Colon (tissue), 2 donors: Measurements from ENCODE around the gene SPACA9.

Source experiments
- FAIRE-seq: peaks from 2 replicates; lab custom pipeline; 2012; peaks lifted over from hg19 to GRCh38; lab: Jason Lieb, UNC
- donor health status: control.
- donor health status: control.

The SPACA9 gene

DNA sequence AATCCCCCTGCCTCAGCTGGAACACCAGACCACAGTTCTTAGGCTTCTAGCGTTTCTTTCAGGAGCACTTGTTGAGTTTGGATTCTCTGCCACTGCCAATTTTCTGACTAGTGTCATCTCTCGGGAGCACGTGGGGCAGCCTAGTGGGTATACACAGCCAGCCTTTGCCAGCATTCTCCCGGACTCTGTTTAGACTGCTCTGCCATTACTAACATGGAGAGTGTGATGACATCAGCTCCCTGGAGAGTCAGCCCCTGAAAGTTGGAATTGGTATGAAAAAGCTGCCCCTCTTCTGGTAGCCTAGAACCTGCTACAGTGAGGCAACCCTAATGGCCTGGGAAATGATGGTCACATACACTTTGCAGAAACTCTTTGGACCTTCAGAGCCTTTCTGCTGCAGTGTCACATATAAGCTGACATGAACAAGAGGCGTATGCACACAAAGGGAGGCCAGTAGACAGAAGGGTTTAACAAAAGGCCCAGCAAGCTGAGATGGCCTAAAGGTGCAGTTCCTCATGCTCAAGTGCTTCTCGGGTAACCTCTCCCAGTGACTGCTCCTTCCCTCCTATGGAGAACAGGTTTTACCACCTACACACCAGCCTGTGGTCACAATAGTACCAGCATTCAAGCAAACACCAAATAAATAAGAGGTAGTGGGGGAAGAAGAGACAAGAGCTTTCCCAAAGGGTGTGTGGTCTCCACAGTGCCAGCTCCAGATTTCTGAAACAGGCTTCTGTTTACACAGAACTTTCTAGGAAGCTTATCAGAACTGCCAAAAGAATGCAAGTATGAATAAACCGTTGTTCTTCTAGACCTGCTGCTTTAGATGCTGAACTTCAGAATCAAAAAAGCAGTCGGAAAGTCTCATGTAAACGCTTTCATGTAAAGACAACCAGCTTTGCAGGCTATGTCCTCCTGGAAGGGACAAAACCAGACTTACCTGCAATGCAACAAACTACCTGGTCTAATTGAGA lies 16.5 kb downstream of the SPACA9 start:
- FAIRE-seq = no peak

DNA sequence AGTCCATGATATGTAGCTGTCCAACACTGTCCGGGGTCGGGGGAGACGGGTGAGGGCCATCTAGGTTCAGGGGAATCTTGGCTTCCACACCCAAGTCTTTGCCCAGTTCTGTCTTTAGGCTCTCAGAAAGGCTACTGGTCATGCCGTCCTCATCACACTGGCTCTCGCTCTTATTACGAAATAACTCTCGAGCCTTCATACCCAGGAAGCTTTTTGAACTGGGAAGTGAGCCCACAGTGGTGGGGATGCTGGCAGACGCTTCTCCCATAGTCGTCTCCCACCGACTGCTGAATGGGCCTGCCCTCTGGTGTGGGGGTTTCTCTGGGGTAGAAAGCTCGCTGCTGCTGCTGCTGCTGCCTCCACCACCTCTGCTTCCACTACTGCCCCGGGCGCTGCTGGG lies 17.6 kb downstream of the SPACA9 start:
- no peak for FAIRE-seq

DNA sequence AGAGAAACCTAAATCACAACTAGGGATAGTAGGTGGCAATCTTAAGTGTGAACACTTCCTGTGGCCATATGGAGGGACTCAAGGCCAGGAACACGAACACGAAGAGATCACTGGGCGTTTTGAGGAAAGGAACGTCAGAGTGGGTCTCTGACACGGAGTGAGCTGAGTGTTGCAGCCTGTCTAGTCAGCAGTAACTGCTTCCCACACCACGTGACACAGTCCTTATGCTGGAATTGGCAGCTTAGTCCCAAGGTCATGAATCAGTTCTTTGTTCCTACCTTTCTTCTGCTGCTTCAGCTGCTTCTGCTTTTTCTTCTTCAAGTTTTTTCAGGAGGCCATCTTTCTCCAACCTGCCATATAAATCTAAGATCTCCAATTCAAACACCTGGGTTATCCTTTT lies 18.2 kb downstream of the SPACA9 start:
- no peak for FAIRE-seq

DNA sequence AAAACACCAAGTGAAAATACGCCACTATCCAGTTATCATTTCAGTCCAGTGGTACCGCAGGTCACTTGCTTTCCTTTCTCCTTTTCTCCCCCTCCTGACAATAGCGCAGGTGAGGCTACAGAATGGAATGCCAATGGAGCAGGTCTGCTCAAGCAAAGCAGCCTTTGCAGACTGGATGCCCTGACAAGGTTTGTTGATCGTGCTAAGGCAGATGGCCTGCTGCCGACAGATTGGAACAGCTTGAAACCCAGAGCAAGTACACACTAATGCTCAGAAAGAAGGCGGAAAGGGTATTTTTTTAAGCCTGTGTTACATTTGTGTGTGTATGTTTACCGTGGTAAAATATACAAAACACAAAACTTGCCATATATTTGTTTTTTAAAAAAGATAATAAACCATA lies 19.4 kb downstream of the SPACA9 start:
- no peak for FAIRE-seq

DNA sequence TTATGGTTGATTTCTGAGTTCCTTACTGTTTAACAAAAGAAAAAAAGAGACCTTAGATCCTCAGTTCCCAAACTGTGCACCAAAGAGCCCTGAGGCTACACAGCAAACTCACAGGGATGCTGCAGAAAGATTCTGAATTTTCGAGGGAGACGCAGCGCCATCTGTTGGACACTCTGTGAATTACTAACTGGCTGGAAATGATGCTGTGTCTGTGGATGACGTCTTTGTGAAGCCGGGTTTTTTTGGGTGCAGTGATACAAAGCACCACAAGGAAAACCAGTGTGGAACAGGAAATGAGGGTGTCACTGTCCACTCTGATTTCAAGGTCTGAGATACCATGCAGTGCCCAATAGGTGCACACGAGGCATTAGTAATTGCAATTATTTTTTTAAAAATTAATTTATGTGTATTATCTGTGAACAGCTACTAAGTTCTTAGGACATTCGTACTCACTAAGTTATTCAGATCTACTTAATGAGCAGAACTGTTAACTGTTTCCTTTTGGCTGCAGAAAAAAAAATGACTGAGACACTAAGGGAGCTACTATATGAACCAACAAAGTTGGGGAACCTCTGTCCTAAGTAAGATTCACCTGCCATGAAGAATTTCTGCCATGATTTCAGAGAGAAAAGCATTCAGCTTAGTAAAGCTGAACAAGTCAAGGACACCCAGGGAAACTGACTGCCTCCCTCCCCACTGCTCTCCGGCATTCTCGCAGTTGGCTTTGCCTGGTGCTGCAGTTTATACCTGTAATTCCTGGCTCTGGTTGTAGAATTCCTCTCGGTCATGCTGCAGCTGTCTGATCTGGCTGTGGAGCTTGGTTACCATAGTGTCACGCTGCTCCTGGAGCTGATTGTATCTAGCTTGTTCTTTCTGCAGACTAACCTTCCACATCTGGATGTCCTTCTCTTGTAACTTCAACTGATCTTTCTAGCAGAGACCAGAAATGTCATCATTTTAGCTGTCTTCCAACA lies 23.4 kb downstream of the SPACA9 start:
- no peak for FAIRE-seq

DNA sequence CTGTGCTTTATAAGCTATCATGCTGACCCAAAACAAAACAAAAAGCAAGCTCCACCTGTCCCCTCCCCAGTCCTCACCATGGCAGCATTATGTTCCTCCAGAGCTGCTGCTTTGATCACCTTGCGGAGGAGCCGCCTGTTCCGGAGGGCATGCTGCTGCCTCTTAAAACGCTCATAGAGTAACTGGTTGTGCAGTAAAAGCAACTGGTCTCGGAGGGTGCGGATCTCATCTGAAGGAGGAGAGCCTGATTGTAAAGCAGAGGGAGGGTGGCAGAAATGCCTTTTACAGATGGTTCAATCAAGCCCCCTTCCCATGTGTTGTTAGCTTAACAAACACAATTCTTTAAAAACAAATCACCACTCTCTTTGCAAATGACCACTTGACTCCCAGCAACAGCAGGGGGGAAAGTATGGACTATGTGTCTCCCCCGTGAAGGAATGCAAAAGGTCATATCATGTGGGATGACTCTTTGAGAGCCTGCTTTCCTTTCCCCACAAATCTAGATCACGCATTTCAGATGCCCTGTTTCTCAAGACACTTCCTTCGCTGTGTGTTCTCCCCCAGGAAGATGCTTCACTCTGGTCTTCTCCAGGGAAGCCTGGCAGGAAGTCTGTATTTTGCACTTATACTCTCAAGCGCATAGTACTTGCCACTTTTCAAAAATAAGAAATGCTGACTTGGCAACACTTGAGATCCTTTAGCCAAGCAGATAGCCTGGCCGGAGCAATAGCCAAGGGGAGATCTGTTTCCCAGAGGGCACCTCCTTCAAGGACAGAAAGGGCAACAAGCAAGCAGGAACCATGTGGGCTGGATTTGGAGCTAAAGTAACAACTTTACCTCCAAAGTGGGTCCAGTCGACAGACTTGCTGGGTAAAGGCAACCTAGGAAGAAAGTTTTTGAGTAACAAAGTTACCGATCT lies 25.1 kb downstream of the SPACA9 start:
- FAIRE-seq = no peak

DNA sequence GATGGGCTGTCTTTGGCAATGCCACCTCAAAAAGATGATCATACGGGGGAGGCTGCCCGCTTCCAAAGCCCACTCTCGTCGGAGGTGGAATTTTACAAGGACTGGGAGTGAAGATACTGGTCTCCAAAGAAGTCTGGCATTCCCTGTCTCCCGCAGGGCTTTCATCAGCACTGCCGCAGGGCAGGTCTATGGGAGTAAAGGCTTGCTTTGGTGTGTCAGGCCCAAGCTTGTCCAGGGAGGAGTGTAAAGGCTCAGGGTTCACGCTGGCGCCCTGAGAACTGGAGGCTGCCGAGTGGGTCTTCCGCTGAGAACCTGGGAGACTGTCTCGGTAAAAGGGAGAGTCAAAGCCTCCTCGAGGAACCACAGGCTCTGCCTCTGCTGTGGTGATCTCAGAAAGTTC lies 27.0 kb downstream of the SPACA9 start:
- FAIRE-seq = no peak

DNA sequence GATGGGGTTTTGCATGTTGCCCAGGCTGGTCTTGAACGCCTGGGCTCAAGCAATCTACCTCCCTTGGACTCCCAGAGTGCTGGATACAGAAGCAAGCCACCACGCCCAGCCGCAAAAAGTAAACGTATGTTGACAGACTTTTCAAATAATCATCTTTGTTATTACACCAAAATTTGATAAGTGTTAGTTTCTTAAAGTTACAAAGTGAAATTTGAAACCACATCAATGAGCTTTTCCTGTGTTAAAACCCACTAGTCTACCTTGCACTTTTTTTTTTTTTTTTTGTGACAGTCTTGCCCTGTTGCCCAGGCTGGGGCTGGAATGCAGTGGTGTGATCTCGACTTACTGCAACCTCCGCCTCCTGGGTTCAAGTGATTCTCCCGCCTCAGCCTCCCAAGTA lies 29.9 kb downstream of the SPACA9 start:
- no peak for FAIRE-seq

DNA sequence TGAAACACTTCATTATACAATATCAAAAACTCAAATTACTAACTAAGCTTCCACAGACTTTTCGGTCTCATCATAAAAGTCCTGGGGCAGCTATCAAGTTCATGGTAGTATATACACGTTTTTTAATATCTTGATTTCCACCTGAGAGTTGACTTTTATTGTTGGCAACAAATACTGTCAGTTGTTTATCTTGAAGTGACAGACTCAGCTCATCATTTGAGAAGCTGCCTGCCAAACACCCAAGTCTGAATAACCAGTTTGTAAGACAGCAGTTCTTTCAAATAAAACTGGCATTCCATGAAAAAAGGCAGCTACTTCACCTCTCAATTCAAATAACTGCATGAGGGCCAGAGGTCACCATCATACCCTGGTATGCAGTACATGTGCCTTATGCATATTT lies 30.6 kb downstream of the SPACA9 start:
- FAIRE-seq = no peak

DNA sequence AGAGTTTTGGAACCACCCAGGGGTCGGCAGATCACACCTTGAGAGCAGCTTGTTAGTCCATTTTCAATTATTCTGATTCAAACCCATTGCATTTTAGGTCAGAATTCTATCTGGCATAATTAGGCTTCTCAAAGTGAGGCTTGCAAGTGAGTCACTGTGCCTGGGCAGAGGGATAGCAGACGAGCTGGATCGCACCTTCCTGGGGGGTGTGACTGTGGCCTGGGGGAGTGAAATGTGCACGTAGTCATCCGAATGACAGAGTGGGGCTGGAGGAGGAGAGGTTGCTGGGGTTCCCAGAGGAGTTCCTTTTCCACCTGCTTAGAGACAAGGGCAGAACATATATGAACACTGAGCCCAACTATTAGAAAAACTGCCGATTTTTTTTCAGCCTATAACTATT lies 31.7 kb downstream of the SPACA9 start:
- no peak for FAIRE-seq

DNA sequence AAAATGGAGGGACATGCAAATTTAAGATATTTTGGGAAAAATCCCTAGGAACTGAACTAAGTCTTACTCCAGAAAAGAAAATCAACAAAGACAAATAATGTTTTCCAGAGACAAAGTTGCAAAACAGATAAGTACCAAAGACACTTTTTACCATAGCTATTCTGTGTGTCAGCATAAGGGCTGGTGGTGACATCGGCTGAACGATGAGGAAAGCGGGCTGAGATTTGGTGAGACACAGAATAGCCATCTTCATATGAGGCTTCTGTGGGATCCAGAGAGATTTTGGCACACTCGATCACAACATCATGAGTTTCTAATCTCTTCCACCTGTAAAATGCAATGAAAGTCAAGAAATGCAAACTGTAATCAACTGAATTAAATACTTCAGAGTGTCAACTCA lies 33.4 kb downstream of the SPACA9 start:
- no peak for FAIRE-seq

DNA sequence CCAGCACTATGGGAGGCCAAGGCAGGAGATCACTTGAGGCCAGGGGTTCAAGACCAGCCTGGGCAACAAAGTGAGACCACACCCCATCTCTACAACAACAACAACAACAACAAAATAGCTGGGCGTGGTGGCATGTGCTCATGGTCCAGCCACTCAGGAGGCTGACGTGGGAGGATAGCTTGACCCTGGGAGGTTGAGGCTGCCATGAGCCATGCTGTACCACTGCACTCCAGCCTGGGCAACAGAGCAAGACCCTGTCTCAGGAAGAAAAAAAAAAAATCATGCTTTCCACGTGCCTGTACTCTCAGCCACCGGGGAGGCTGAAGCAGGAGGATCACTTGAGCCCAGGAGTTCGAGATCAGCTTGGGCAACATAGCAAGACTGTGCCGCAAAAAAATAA lies 36.2 kb downstream of the SPACA9 start:
- no peak for FAIRE-seq

DNA sequence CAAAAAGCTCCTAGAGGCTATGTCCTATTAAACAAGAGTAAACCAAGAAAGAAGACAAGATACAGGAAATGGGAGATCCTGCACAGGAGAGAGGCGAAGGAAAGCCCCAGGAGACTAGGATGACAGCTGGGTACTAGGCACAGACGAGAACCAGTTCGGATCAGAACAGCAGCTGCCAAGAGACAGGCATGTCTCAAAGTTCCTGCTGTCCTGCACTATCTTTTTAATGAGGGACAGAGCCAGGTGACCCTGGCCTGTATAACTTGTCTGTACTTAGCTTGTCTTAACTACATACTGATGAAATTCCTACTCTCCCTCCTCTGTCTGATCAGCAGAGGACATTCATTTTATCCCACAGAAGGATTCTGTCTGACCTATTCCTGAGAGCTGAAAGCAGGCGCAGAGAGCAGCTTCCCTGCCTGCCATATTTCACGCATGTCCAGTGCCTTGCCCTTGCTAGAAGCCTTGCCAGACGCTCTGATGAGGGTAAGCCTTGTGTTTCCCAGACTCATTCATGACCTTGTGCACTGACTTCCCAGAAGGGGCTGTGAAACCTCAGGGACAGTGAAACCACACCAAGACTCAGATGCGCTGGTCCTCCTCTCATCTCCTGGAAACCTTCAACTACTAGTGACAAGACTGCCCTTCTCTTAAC lies 41.0 kb downstream of the SPACA9 start:
- no peak for FAIRE-seq

DNA sequence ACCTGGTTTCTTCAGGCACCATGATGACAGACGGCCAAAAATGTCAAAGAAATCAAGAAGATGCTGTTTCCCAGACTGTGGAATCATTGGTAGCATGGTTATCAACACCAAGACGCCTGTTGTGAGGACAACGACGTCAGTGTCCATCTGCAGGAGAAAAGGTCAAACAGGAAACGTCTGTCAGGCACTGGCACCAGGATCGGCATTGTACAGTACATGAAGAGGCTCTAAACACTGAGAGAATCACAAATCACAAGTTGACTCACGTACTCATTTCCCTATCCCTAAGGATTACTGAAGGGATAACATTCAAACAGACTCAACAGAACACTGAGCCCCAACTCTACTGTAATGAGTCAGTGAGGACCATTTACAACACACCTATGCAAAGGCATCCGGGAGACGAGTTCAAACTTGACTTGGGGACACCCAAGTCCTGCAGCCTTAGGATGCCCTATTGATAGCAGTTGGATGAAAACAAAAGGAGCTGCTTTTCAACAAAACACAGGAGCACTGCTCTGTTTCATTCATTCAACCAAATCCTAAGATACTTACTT lies 44.7 kb downstream of the SPACA9 start:
- no peak for FAIRE-seq

DNA sequence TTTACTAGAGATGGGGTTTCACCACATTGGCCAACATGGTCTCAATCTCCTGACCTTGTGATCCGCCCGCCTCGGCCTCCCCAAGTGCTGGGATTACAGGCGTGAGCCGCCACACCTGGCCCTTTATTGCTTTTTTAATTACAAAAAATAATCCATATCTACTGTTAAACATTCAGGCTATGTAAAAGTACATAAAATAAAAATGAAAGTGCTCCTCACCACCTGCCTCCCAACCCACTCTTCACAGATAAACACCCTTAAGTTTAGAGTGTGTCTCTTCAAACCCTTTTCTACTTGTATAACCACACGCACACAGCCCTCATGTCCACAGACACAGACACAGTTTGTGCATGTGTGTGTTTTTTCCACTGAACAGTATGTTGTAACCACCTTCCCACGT lies 49.0 kb downstream of the SPACA9 start:
- FAIRE-seq = no peak

DNA sequence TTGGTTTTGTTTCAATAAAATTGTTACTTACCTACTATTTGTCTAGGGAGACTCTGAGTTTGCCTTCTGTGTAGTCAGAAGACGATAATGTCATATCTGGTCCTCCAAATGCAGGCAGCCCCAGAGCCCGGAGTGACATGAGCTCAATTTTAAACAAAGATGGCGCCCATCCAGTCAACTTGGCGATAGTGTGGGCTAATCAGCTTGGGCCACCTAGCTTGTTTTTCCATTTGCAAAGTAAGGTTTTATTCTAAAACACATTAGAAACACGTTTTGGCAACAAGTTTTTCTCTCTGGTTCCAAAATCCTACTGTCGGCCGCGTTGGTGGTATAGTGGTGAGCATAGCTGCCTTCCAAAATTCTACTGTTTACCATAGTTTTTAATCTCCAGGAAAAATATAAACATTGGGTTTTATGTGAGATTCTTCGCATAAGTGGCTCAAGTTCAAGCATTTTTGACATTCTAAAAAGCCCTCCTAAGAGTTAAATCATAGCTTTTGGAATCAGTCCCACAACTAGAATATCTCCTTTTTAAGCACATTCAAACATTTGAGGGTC lies 52.6 kb downstream of the SPACA9 start:
- no peak for FAIRE-seq

DNA sequence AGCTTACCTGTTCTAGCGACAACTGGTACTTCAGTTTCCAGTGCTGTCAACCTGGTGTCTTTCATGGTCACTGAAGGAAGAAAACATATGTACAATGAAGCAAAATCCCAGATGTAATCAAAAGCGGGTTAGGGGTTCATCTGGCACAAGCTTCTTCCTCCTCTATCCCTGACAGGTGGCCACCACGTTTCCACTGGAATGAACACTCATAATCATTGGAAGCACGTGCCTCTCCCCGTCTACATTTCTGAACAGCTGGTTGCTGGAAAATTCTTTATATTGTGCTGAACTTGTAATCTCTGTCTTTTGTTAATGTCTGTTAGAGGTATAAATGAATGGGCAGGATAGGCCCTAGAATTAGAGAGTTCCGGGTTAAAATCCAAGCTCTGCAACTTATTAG lies 56.3 kb downstream of the SPACA9 start:
- FAIRE-seq = no peak

DNA sequence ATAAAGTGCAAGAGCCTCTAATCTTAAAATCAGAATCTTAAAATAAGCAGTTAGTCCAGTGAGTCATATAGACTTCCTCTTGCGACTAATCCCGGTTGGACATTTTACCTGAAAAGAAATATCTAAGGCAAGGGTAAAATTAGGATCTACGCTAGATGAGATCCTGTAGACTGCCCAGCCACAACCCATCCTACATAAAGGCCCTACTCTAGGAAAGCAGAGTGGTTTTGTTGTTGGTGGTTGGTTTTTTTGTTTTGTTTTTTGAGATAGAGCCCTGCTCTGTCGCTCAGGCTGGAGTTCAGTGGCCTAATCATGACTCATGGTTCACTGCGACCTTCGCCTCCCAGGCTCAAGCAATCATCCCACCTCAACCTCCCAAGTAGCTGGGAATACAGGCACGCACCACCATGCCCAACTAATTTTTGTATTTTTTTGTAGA lies 58.8 kb downstream of the SPACA9 start:
- no peak for FAIRE-seq

DNA sequence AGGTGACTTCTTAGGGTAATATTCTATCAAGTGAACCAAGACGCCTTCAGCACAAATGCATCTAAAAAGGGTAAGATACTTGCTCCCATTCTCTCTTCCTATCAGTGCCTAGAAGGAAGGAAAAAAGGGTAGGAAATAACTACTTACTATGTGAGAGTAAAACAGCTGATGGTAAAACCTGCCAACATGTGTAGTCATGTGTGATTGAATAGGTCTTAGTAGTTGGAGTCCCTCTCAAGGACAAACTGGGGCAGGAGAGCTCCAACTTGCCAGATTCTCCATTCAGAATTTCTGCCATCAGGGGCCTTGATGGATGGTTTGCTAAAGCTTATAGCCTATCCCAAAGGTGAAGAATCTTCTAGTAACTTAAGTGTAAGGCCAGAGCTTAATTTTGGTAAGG lies 60.5 kb downstream of the SPACA9 start:
- no peak for FAIRE-seq
